ENCODE measurements around the gene FRMPD3. TPM values are rescaled to one million over a fixed set of nuclear protein-coding genes. Genes with fewer than 3 reads are reported as not detected.
"Not testable (repeated sequence)": the region's sequence is repeated elsewhere in the genome, so short reads cannot be mapped to it uniquely, and the experiment has no call there.

FRMPD3 gene
- total and polyA plus RNA-seq, 3 experiments from 2014 or later, result 0.21 to 0.24 (median 0.22) TPM

DNA sequence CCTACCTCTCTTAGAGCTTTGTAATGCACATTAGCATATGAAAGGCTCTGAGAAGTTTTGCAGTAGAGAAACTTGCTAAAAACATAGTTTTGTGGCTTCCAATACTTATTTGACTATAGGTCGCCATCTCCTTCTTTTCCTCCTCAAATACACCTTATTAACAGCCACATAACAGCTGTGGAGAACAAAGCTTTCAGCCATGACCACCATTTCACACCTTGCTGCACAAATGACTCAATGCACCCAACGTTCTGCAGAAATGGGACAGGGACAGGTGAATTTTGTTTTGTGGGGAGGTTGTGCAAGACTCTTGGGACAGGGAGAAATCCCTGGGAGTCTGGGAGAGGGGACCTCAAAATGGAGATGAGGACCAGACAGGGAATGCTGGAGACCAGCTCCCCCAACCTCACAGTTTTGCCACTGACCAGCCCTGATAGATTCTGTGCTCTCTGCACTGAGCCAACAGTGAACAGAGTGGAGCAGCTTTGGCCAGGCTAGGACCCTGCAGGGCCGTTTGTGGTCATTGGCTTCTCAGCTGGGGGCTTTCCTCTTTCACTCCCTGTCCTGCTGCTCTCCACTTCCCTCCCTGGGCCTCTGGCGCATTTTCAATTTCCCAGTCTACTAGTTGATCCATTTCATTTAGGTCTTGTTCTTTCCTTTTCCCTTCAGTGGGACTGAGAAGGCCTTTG, 16.6 kb downstream of the FRMPD3 start:
- H3K4me3 Mint-ChIP-seq, result no peak overlapping the region
- H3K36me3 Mint-ChIP-seq, result no peaks in the 10 kb centered on the region
- H3K27me3 Mint-ChIP-seq, result no peaks in the 10 kb centered on the region
- H3K9me3 Mint-ChIP-seq, result no peaks in the 10 kb centered on the region
- ChIA-PET CTCF (no interaction called here), POLR2A (no interaction called here)
- Histone ChIP-seq H3K27me3 (ENCODE audit: insufficient read depth, low read length, poor library complexity, severe bottlenecking) (no peaks in the 10 kb centered on the region), H3K4me3 (ENCODE audit: low read length) (no peak overlapping the region), H3K4me1 (ENCODE audit: insufficient read depth, low read length) (no peaks in the 10 kb centered on the region), H3K27ac (ENCODE audit: low read depth, low read length) (no peak overlapping the region), H3K9me3 (ENCODE audit: low read length) (no peaks in the 10 kb centered on the region), H3K36me3 (ENCODE audit: insufficient read depth, low read length) (no peaks in the 10 kb centered on the region)
- no peak overlapping the region for H3K27ac Mint-ChIP-seq
- DNase-seq, result peak in 1 of 5 donors; percentile 41
- H3K4me1 Mint-ChIP-seq, result peaks cover 6 to 24% (median 8%) of the 10 kb centered on the region in 3 donors

DNA sequence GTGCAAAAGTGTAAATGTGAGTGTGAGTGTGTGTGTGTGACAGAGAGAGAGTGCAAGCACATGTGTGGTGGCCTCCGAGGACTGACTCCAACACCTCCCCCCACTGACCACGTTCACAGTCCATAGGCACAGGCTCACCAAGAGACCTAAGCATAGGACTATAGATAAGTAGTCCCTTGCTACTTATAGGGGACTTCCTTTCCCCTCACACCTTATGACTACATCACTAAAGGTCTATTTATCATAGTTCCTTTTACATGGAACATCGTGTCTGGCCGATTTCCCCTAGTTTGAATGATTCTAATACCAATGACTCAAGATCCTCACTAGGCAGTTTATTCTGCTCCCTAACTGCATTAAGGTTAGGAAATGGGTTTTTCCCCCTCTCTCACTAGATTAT, 17.8 kb downstream of the FRMPD3 start:
- no peaks in the 10 kb centered on the region for H3K27me3 Mint-ChIP-seq
- CTCF ChIA-PET, result no interaction called here
- POLR2A ChIA-PET, result no interaction called here
- H3K36me3 Mint-ChIP-seq, result no peaks in the 10 kb centered on the region
- no peak overlapping the region for H3K4me3 Mint-ChIP-seq
- Histone ChIP-seq H3K27me3 (ENCODE audit: insufficient read depth, low read length, poor library complexity, severe bottlenecking) (no peaks in the 10 kb centered on the region), H3K4me1 (ENCODE audit: insufficient read depth, low read length) (no peaks in the 10 kb centered on the region), H3K27ac (ENCODE audit: low read depth, low read length) (no peak overlapping the region), H3K9me3 (ENCODE audit: low read length) (no peaks in the 10 kb centered on the region), H3K36me3 (ENCODE audit: insufficient read depth, low read length) (no peaks in the 10 kb centered on the region), H3K4me3 (ENCODE audit: low read length) (no peak overlapping the region)
- H3K4me1 Mint-ChIP-seq, result peaks cover 6 to 24% (median 8%) of the 10 kb centered on the region in 3 donors
- H3K9me3 Mint-ChIP-seq, result no peaks in the 10 kb centered on the region
- H3K27ac Mint-ChIP-seq, result no peak overlapping the region
- DNase-seq, result no peak

DNA sequence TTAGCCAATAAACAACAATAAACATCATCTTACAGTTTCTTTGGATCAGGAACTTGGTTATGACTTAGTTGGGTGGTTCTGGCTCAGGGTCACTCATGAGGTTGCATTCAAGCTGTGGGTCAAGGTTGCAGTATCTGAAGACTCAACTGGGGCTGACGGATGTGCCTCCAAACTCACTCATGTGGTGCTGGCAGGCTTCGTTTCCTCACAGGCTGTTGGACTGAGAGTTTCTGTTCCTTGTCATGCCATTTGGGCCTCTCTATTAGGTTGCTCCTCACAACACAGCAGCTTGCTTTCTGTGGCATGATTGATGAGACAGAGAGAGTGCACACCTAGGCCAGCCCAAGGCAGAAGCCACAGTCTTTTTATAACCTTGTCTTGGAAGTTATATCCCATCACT, 20.7 kb downstream of the FRMPD3 start:
- POLR2A ChIA-PET, result no interaction called here
- CTCF ChIA-PET, result no interaction called here
- no peaks in the 10 kb centered on the region for H3K36me3 ChIP-seq (ENCODE audit: insufficient read depth, low read length)
- Mint-ChIP-seq H3K27ac (no peak overlapping the region), H3K4me3 (no peak overlapping the region), H3K4me1 (peaks cover 7 to 16% (median 8%) of the 10 kb centered on the region in 3 donors), H3K36me3 (no peaks in the 10 kb centered on the region), H3K9me3 (no peaks in the 10 kb centered on the region), H3K27me3 (peaks cover 0 to 7% of the 10 kb centered on the region in 2 donors)
- no peak overlapping the region for H3K27ac ChIP-seq (ENCODE audit: low read depth, low read length)
- H3K27me3 ChIP-seq (ENCODE audit: insufficient read depth, low read length, poor library complexity, severe bottlenecking), result no peaks in the 10 kb centered on the region
- H3K4me3 ChIP-seq (ENCODE audit: low read length), result no peak overlapping the region
- H3K4me1 ChIP-seq (ENCODE audit: insufficient read depth, low read length), result no peaks in the 10 kb centered on the region
- DNase-seq, result no peak
- H3K9me3 ChIP-seq (ENCODE audit: low read length), result no peaks in the 10 kb centered on the region

DNA sequence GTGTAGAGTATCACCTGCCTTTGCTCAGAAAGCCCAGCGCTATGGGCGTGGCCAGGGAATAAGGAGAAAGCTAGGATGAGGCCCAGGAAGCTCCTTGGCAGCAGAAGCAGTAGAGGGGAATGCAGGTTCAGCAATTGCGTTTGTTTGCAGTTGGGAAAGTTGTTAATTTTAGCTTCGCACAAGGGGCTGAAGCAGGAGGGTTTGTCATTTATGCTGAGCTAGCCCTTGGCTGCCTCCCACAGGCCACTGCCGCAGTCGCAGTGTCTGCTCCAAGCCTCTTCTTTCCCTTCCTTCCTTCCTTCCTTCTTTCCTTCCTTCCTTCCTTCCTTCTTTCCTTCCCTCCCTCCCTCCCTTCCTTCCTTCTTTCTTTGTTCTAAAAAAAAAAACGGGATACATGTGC, 21.5 kb downstream of the FRMPD3 start:
- H3K27me3 ChIP-seq (ENCODE audit: insufficient read depth, low read length, poor library complexity, severe bottlenecking), result no peaks in the 10 kb centered on the region
- POLR2A ChIA-PET, result no interaction called here
- H3K9me3 Mint-ChIP-seq, result no peaks in the 10 kb centered on the region
- CTCF ChIA-PET, result no interaction called here
- H3K9me3 ChIP-seq (ENCODE audit: low read length), result no peaks in the 10 kb centered on the region
- no peak overlapping the region for H3K4me3 ChIP-seq (ENCODE audit: low read length)
- no peaks in the 10 kb centered on the region for H3K36me3 ChIP-seq (ENCODE audit: insufficient read depth, low read length)
- H3K4me3 Mint-ChIP-seq, result no peak overlapping the region
- no peak for DNase-seq
- no peak overlapping the region for H3K27ac Mint-ChIP-seq
- H3K4me1 ChIP-seq (ENCODE audit: insufficient read depth, low read length), result no peaks in the 10 kb centered on the region
- H3K27me3 Mint-ChIP-seq, result peaks cover 0 to 9% of the 10 kb centered on the region in 2 donors
- H3K36me3 Mint-ChIP-seq, result no peaks in the 10 kb centered on the region
- no peak overlapping the region for H3K27ac ChIP-seq (ENCODE audit: low read depth, low read length)
- H3K4me1 Mint-ChIP-seq, result peaks cover 5 to 14% (median 6%) of the 10 kb centered on the region in 3 donors

DNA sequence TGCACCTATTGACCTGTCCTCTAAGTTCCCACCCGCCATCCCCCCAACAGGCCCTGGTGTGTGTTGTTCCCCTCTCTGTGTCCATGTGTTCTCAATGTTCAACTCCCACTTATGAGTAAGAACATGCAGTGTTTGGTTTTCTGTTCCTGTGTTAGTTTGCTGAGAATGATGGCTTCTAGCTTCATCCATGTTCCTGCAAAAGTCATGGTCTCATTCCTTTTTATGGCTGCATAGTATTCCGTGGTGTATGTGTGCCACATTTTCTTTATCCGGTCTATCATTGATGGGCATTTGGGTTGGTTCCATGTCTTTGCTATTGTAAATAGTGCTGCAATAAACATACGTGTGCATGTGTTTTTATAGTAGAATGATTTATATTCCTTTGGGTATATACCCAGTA, 22.0 kb downstream of the FRMPD3 start:
- POLR2A ChIA-PET, CTCF ChIA-PET: not testable (repeated sequence)

DNA sequence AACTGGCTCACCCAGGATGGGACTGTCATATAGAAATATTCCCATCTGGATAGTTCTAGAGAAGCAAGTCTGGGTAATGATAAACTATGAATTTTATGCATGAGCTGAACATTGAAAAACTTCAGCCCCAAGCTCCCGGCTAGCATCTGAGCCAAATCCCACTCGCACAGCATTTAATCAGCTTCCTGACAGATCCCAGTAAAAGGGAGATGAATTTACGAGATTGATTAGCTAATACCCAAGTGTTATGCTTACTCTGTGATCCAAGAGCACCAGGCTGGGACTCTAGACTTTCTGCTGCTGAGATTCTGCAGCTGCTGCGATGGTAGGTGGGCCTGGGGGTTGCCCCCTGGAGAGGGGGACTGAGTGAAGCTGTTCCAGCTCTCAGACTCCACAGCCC, 28.0 kb downstream of the FRMPD3 start:
- H3K4me3 ChIP-seq (ENCODE audit: low read length), result no peak overlapping the region
- H3K27me3 ChIP-seq (ENCODE audit: insufficient read depth, low read length, poor library complexity, severe bottlenecking), result no peaks in the 10 kb centered on the region
- Mint-ChIP-seq H3K36me3 (no peaks in the 10 kb centered on the region), H3K27ac (no peak overlapping the region), H3K27me3 (peaks cover 8 to 23% of the 10 kb centered on the region in 2 donors), H3K4me1 (peaks cover 12 to 22% (median 16%) of the 10 kb centered on the region in 3 donors), H3K9me3 (no peaks in the 10 kb centered on the region), H3K4me3 (no peak overlapping the region)
- no peak for DNase-seq
- ChIA-PET POLR2A (no interaction called here), CTCF (no interaction called here)
- H3K4me1 ChIP-seq (ENCODE audit: insufficient read depth, low read length), result no peaks in the 10 kb centered on the region
- H3K36me3 ChIP-seq (ENCODE audit: insufficient read depth, low read length), result no peaks in the 10 kb centered on the region
- no peaks in the 10 kb centered on the region for H3K9me3 ChIP-seq (ENCODE audit: low read length)
- H3K27ac ChIP-seq (ENCODE audit: low read depth, low read length), result no peak overlapping the region

More for the DNA sequence above, 22.0 kb downstream of the FRMPD3 start:
- not testable (repeated sequence) for H3K27ac Mint-ChIP-seq; H3K9me3 ChIP-seq (ENCODE audit: low read length); DNase-seq; H3K4me3 Mint-ChIP-seq; H3K4me1 ChIP-seq (ENCODE audit: insufficient read depth, low read length); H3K27ac ChIP-seq (ENCODE audit: low read depth, low read length); H3K4me3 ChIP-seq (ENCODE audit: low read length); H3K9me3 Mint-ChIP-seq; H3K36me3 ChIP-seq (ENCODE audit: insufficient read depth, low read length); H3K36me3 Mint-ChIP-seq; H3K27me3 ChIP-seq (ENCODE audit: insufficient read depth, low read length, poor library complexity, severe bottlenecking)
- Mint-ChIP-seq H3K27me3 (peaks cover 4 to 10% of the 10 kb centered on the region in 2 donors), H3K4me1 (peaks cover 5 to 14% (median 6%) of the 10 kb centered on the region in 3 donors)

DNA sequence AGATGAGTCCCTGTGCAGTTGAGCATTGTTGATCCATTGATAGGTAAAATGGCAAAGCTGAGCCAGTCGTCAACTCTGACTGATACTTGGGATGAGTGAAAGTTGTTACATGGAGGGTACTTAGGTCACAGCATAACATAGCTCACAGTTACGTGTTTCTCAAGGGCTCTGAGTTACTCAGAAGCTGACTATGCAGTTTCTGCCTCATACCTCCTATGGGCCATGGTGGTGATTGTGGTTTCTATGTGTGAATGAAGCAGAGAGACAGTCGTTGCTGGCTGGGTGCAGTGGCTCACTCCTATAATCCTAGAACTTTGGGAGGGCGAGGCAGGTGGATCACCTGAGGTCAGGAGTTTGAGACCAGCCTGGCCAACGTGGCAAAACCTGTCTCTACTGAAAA, 30.8 kb downstream of the FRMPD3 start:
- no peaks in the 10 kb centered on the region for H3K36me3 Mint-ChIP-seq
- Histone ChIP-seq H3K36me3 (ENCODE audit: insufficient read depth, low read length) (no peaks in the 10 kb centered on the region), H3K9me3 (ENCODE audit: low read length) (no peaks in the 10 kb centered on the region), H3K4me1 (ENCODE audit: insufficient read depth, low read length) (no peaks in the 10 kb centered on the region), H3K27me3 (ENCODE audit: insufficient read depth, low read length, poor library complexity, severe bottlenecking) (no peaks in the 10 kb centered on the region), H3K27ac (ENCODE audit: low read depth, low read length) (no peak overlapping the region), H3K4me3 (ENCODE audit: low read length) (no peak overlapping the region)
- H3K4me1 Mint-ChIP-seq, result peaks cover 13 to 19% (median 14%) of the 10 kb centered on the region in 3 donors
- ChIA-PET POLR2A (no interaction called here), CTCF (interaction anchor here (0.6 to 1.0 kb wide), 2 partner anchors 29 to 553 kb away, joined by 3 read pairs; no protein-coding TSS in a partner anchor)
- peaks cover 8 to 15% of the 10 kb centered on the region in 2 donors for H3K27me3 Mint-ChIP-seq
- DNase-seq, result peak in 3 of 5 donors; percentile 1 to 62 (median 24)
- H3K27ac Mint-ChIP-seq, result peak overlapping the region in 1 of 8 donors; percentile 15
- H3K9me3 Mint-ChIP-seq, result no peaks in the 10 kb centered on the region
- peak overlapping the region in 6 of 7 donors; percentile 8 to 83 (median 54) for H3K4me3 Mint-ChIP-seq

DNA sequence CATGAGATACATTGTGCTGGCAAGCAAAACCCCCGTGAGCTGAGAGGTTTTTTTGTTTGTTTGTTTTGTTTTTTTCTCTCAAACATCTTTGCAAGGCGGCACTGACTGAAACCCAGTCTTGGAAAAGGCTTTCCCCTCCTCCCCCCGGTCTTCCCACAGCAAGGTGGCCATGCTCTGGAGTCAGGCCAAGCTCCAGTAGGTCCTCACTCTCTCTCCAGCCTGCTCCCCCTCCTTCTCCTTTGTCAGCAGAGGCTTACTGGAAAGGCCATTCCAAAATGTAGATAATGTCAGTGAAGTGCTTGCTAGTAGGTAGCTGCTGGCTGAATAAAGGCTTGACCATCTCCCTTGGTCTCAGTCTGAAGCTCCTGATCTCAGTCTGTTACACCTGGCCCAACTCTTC, 32.6 kb downstream of the FRMPD3 start:
- no peaks in the 10 kb centered on the region for H3K36me3 Mint-ChIP-seq
- no peak for DNase-seq
- no peaks in the 10 kb centered on the region for H3K9me3 ChIP-seq (ENCODE audit: low read length)
- H3K9me3 Mint-ChIP-seq, result no peaks in the 10 kb centered on the region
- H3K4me3 Mint-ChIP-seq, result no peak overlapping the region
- CTCF ChIA-PET, result no interaction called here
- POLR2A ChIA-PET, result no interaction called here
- H3K27me3 ChIP-seq (ENCODE audit: insufficient read depth, low read length, poor library complexity, severe bottlenecking), result no peaks in the 10 kb centered on the region
- H3K27me3 Mint-ChIP-seq, result peaks cover 3 to 13% of the 10 kb centered on the region in 2 donors
- no peaks in the 10 kb centered on the region for H3K4me1 ChIP-seq (ENCODE audit: insufficient read depth, low read length)
- H3K36me3 ChIP-seq (ENCODE audit: insufficient read depth, low read length), result no peaks in the 10 kb centered on the region
- peaks cover 11 to 16% (median 12%) of the 10 kb centered on the region in 3 donors for H3K4me1 Mint-ChIP-seq
- no peak overlapping the region for H3K27ac Mint-ChIP-seq
- no peak overlapping the region for H3K27ac ChIP-seq (ENCODE audit: low read depth, low read length)
- H3K4me3 ChIP-seq (ENCODE audit: low read length), result no peak overlapping the region
